HG03159 (cell line): ENCODE results near the gene ERVK3-1.
"Not testable (repeated sequence)": the region's sequence is repeated elsewhere in the genome, so short reads cannot be mapped to it uniquely, and the experiment has no call there.

ENCODE experiments used
- ATAC-seq: cut with Tn5 transposase; IDR thresholded peaks from one replicate; pipeline ENCODE4 v1.9.1; 2021; ENCODE audit warnings: mild to moderate bottlenecking, moderate library complexity; ENCODE audit not compliant: unreplicated experiment

Gene ERVK3-1

GRCh38 chr19:58338825-58339558 is 33.8 kb downstream of the ERVK3-1 start:
- no peak for ATAC-seq

DNA sequence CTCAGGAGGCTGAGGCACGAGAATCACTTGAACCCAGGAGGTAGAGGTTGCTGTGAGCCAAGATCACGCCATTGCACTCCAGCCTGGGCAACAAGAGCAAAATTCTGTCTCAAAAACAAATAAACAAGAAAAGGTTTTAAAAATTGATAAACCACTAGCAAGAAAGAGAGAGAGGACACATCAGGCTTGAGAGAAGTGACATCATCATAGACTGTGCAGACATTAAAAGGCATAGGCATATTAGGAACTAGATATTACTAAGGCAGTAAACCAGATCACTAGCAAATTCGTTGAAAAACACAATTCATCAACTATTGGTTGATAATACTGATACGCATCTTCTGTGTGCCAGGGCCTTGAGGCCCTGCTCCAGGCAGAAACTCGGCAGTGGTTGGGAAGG is 40.4 kb downstream of the ERVK3-1 start:
- no peak for ATAC-seq

GRCh38 chr19:58346961-58347929 is 42.1 kb downstream of the ERVK3-1 start:
- ATAC-seq: peak; percentile 91

DNA sequence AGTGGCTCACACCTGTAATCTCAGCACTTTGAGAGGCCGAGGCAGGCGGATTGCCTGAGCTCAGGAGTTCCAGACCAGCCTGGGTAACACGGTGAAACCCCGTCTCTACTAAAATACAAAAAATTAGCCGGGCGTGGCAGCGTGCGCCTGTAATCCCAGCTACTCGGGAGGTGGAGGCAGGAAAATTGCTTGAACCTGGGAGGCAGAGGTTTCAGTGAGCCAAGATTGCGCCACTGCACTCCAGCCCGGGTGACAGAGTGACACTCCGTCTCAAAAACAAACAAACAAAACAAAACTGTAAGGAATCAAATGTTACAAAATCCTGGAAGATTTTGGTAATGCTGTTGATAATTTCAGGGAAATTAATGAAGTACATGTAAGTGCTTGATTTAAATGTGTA is 42.9 kb downstream of the ERVK3-1 start:
- ATAC-seq: not testable (repeated sequence)

DNA sequence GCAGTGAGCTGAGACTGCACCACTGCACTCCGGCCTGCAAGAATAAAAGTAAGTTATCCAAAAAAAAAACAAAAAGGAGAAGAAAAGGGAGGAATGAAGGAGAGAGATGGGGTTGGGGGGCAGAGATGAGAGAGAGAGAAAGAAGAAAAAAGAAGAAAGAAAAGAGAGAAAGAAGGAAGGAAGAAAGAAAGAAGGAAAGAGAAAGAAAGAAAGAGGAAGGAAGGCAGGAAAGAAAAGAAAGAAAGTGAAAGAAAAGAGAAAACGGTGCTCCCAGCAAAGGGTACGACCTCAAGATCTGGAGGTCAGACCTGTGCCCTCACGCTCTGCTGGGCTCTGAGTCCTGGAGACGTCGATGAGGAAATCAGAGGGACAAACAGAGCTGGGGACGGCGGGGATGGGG is 44.4 kb downstream of the ERVK3-1 start:
- no peak for ATAC-seq

DNA sequence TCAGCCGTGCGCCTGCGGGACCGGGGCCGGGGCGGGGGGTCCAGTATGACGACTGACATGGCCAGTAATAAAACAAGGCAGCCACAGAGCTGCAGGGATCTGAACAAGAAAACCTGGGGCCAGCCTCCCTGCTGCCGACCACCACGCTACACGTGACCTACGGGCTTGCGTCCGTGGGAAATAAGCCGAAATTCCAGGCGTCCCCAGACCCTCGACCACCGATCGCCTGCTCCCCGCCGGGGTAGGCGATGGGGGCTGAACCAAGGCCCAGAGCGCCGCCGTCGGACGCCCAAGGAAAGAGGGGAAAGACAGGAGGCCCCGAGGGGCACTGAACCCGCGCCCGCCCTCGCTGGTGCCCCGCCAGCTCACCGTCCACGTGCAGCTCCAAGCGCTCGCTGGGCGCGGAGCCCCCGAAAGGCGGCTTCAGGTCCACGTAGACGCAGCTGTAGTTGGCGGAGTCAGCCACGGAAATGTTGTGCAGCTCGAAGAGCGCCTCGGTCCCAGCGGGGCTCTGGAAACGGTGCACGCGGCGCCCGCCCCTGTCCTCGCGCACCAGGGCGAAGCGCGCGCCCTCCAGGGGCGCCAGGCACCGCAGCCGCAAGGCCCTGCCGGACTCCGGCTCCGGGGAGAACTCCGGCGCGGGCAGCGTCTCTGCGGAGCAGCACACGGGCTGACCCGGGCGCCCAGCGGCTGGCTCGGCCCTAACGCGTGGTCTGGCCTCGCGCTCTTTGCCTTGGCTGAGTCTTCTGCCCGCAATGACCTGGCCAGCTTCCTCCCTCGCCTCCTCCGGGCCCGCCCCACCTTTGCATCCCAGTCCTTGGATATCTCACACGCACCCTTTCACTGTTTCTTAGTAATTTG is 45.1 kb downstream of the ERVK3-1 start:
- ATAC-seq: no peak

GRCh38 chr19:58350871-58351557 is 45.8 kb downstream of the ERVK3-1 start:
- ATAC-seq: no peak

DNA sequence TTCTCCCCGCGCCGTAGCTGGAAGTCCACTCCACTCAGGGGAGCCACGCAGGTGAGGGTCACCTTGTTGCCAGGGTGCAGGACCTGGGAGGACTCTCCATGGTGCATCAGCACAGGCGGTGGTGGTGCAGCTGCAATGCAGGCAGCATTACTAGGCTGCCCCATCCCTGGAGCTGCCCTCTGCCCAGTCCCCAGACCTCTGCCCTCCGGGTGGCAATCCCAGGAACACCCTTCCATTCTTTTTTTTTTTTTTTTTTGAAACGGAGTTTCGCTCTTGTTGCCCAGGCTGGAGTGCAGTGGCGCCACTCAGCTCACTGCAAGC is 46.3 kb downstream of the ERVK3-1 start:
- ATAC-seq: no peak

DNA sequence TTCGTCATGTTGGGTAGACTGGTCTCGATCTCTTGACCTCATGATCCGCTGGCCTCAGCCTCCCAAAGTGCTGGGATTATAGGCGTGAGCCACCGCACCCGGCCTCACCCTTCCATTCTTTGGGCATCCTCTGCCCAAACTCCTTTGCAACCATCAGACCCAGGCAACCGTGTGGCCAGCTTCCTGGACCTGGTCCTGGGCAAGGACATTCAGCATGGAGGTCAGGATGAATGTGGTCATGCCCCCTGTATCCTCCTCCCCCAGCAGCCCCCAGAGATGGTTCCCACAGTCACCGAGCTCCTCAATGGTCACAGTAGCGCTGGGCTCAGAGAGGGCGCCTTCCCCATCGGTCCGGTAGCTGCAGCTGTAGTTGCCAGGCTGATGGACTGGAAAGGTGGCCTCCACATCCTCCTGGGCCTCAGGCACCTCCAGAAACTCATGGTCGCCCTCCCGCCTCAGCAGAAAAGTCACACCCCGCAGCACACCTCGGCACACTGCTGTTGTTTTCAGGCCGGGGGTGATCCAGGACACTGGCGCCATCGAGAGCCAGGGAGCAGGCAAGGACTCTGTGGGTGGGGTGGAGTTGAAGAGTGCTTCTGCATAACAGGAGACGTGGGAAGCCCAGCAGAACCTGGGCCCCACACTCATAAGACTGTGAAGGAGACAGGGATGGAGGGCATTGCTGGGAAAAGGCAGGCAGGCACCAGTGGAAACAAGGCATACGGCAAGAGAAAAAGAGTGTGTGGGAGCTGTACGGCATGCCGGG is 47.0 kb downstream of the ERVK3-1 start:
- no peak for ATAC-seq

DNA sequence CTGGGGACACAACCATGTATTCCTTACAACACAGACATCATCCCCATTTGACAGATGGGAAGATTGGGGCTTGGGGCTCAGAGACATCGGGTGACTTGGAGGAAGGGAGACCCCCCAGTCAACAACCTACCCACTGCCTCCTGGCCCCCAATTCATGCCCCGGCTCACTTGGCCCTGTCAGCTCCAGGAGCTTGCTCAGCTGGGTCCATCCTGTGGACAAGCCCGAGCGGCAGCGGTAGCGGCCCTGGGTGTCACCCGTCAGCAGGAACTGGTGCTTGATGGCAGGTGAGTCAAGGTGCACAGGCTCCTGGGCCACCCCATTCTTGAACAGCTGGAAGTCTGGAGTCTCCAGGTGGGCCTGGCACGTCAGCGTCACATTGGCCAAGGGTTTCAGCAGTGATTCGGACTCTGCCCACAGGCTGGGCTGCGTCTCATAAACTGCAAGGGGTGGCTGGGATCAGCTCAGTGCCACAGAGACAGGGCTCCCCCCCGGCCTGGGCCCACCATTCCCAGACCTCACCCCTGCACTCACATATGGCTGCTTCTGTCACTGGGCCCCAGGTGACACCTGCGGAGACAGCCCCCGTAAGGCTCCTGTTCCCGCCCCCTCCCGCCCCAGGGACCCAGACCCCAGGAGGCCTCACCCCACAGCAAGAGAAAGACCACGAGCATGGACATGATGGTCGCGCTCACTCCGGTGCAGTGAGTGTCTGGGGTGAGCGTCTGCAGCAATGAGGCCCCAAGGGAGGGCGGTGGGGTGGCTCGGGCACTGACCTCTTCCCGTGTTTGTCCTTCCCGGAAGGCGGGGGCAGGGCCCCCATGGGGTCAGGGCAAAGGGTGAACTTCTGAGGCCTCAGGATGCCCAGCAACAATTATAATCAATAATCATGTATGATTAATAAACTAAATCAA is 47.8 kb downstream of the ERVK3-1 start, which contains the start of gene A1BG:
TSS of gene A1BG (minus strand) at position 733 of the 912 bp plus-strand sequence. CDS start at position 678, 55 bp downstream.
- ATAC-seq: no peak

- no peak for ATAC-seq
These were observed 48.7 kb downstream of the ERVK3-1 start for GRCh38 chr19:58353717-58354477.

GRCh38 chr19:58354478-58355030 is 49.4 kb downstream of the ERVK3-1 start:
- ATAC-seq: no peak

DNA sequence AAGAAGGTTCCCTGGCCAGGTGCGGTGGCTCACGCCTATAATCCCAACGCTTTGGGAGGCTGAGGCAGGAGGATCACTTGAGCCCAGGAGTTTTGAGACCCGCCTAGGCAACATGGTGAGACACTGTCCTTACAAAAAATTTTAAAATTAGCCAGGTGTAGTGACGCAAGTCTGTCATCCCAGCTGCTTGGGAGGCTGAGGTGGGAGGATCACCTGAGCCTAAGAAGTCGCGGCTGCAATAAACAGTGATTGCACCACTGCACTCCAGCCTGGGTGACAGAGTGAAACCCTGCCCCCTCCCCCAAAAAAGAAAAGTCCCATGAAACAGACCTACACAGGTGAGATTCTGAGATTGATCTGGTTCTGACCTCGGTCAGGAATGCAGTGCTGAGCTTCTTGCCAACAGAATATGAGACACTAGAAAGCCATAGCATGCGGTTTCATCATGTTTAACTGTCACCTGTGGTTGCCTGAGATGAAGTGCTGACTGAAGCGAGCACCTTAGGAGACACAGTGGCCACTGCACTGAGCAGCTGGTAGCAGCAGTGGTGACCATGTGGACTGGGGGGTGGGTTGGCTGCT is 50.1 kb downstream of the ERVK3-1 start:
- ATAC-seq: no peak

- ATAC-seq: no peak
These were observed 51.0 kb downstream of the ERVK3-1 start for GRCh38 chr19:58355908-58356765.

DNA sequence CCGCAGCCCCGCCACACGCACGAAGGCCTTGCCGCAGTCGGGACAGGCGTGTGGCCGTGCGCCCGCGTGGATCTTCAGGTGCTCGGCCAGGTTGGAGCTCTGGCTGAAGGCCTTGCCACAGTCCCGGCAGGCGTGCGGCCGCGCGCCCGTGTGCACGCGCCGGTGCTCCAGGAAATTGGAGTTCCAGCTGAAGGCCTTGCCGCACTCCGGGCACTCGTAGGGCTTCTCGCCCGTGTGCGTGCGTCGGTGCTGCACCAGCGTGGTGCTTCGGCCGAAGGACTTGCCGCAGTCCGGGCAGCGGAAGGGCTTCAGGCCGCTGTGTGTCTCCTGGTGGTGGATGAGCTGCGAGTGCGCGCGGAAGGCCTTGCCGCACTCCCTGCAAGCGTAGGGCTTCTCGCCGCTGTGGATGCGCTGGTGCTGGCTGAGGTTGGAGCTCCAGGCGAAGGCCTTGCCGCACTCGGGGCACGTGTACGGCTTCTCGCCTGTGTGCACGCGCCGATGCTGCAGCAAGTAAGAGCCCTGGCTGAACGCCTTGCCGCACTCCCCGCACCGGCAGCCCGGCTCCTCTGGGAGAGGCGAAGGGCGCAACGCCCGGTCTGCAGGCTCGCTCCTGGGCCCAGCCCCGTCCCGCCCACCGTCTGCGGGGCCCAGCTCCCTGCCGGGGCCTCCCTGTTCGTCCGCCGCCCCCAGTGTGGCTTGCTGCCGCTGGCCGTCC is 51.7 kb downstream of the ERVK3-1 start:
- ATAC-seq: no peak
